H1 (cell line): Measurements from ENCODE around the gene IQCM. TPM values are rescaled to one million over a fixed set of nuclear protein-coding genes. Genes with fewer than 3 reads are reported as not detected.

Source experiments
- CTCF ChIA-PET: fragments of 300-600 bp; sonication (Branson Sonifier 250); formaldehyde crosslinking; loops from one replicate; lab custom pipeline; 2021; ENCODE audit not compliant: partially characterized antibody; lab: Charles Lee
- POLR2A ChIA-PET: fragments of 300-600 bp; sonication (Branson Sonifier 250); formaldehyde crosslinking; loops from one replicate; lab custom pipeline; 2021; ENCODE audit warnings: inconsistent platforms; ENCODE audit not compliant: partially characterized antibody; lab: Charles Lee
- DNase-seq, 2 experiments: peaks; one replicate each; pipeline versions ENCODE4 v3.0.0 to v3.0.0-alpha.2; 2010 to 2022; ENCODE audit warnings: low spot score in 2 of 2, low read depth in 1 of 2, mixed read lengths in 1 of 2
- FAIRE-seq: peaks from 2 replicates; lab custom pipeline; 2011; peaks lifted over from hg19 to GRCh38; lab: Jason Lieb, UNC
- H2AFZ ChIP-seq: 2 replicates; pipeline ENCODE4 v1.8.1; 2012; ENCODE audit warnings: low read length, inconsistent platforms
- H2AK5ac ChIP-seq: 2 replicates; pipeline ENCODE4 v1.6.1; 2013; ENCODE audit warnings: low read depth, low read length
- H2BK120ac ChIP-seq: replicated peaks from 2 replicates; pipeline ENCODE3; 2013; ENCODE audit warnings: low read depth, low read length, inconsistent platforms
- H2BK12ac ChIP-seq: 2 replicates; pipeline ENCODE4 v1.6.1; 2013; ENCODE audit warnings: low read depth, low read length
- H2BK15ac ChIP-seq: 2 replicates; pipeline ENCODE4 v1.6.1; 2013; ENCODE audit warnings: low read length
- H2BK20ac ChIP-seq: 2 replicates; pipeline ENCODE4 v1.6.1; 2013; ENCODE audit warnings: low read length
- H2BK5ac ChIP-seq: 2 replicates; pipeline ENCODE4 v1.6.1; 2013; ENCODE audit warnings: low read depth, low read length
- H3K14ac ChIP-seq: 2 replicates; pipeline ENCODE4 v1.6.1; 2013; ENCODE audit warnings: inconsistent platforms; ENCODE audit not compliant: insufficient read length
- H3K18ac ChIP-seq: 2 replicates; pipeline ENCODE4 v1.6.1; 2013; ENCODE audit warnings: low read length; ENCODE audit errors: extremely low read depth
- H3K23ac ChIP-seq: 2 replicates; pipeline ENCODE4 v1.6.1; 2013; ENCODE audit warnings: inconsistent platforms; ENCODE audit not compliant: insufficient read length
- H3K23me2 ChIP-seq: 2 replicates; pipeline ENCODE4 v1.6.1; 2013; ENCODE audit warnings: low read depth, low read length
- H3K27ac ChIP-seq: 2 replicates; pipeline ENCODE4 v1.6.1; 2011; ENCODE audit warnings: low read depth, low read length, inconsistent platforms
- H3K27me3 ChIP-seq, 4 experiments: replicated peaks in 1 of 4; 1 replicate in 1 of 4; 2 replicates in 3 of 4; pipeline versions ENCODE4 v1.6.1 to v1.8.1; 2011 to 2013; ENCODE audit warnings: low read length in 3 of 4, mild to moderate bottlenecking in 3 of 4, inconsistent platforms in 2 of 4, mixed read lengths in 2 of 4, moderate library complexity in 1 of 4; ENCODE audit not compliant: control insufficient read depth in 3 of 4, insufficient read depth in 3 of 4; ENCODE audit errors: extremely low read depth in 1 of 4
- H3K36me3 ChIP-seq, 4 experiments: 2 replicates each; pipeline versions ENCODE4 v1.6.1 to v1.8.1; 2011 to 2013; ENCODE audit warnings: mild to moderate bottlenecking in 4 of 4, low read length in 3 of 4, moderate library complexity in 2 of 4, control low read depth in 1 of 4, inconsistent platforms in 1 of 4; ENCODE audit not compliant: insufficient read depth in 4 of 4, control insufficient read depth in 2 of 4
- H3K4ac ChIP-seq: replicated peaks from 2 replicates; pipeline ENCODE3; 2013; ENCODE audit warnings: low read length, low read depth, mixed read lengths, inconsistent platforms; ENCODE audit not compliant: insufficient read length
- H3K4me1 ChIP-seq, 4 experiments: replicated peaks in 1 of 4; 1 replicate in 1 of 4; 2 replicates in 3 of 4; pipeline versions ENCODE4 v1.6.1 to v1.8.1; 2011 to 2013; ENCODE audit warnings: low read length in 3 of 4, inconsistent platforms in 2 of 4, mixed read lengths in 1 of 4; ENCODE audit not compliant: insufficient read depth in 4 of 4, control insufficient read depth in 3 of 4
- H3K4me2 ChIP-seq, 2 experiments: 2 replicates each; pipeline versions ENCODE4 v1.6.1 to v1.8.1; 2011 to 2013; ENCODE audit warnings: low read depth in 2 of 2, low read length in 2 of 2, control low read depth in 1 of 2, inconsistent platforms in 1 of 2, mild to moderate bottlenecking in 1 of 2; ENCODE audit not compliant: insufficient read depth in 1 of 2
- H3K4me3 ChIP-seq, 4 experiments: fragments of 200-600, 300-600 bp in 1 of 4; sonication (generic), shearing (Covaris generic), sonication (Bioruptor Twin) in 1 of 4; 2 replicates each; pipeline versions ENCODE4 v1.5.1 to v1.8.1; 2011 to 2016; ENCODE audit warnings: low read length in 4 of 4, low read depth in 3 of 4, control low read depth in 2 of 4, inconsistent platforms in 2 of 4, mild to moderate bottlenecking in 2 of 4, mixed read lengths in 1 of 4, moderate library complexity in 1 of 4; ENCODE audit not compliant: insufficient read depth in 2 of 4; ENCODE audit errors: extremely low read depth in 1 of 4
- H3K56ac ChIP-seq: replicated peaks from 2 replicates; pipeline ENCODE3; 2013; ENCODE audit warnings: low read depth, mild to moderate bottlenecking, mixed read lengths, low read length, inconsistent platforms; ENCODE audit not compliant: insufficient read length
- H3K79me1 ChIP-seq: 2 replicates; pipeline ENCODE4 v1.6.1; 2013; ENCODE audit warnings: low read depth, low read length, control low read depth
- H3K79me2 ChIP-seq, 2 experiments: 2 replicates each; pipeline versions ENCODE4 v1.6.1 to v1.8.1; 2012 to 2013; ENCODE audit warnings: low read length in 2 of 2, mild to moderate bottlenecking in 2 of 2, inconsistent platforms in 1 of 2; ENCODE audit not compliant: insufficient read depth in 2 of 2, control insufficient read depth in 1 of 2
- H3K9ac ChIP-seq, 4 experiments: replicated peaks in 1 of 4; 1 replicate in 1 of 4; 2 replicates in 3 of 4; pipeline versions ENCODE4 v1.6.1 to v1.8.1; 2011 to 2013; ENCODE audit warnings: low read depth in 3 of 4, low read length in 3 of 4, control low read depth in 2 of 4, mild to moderate bottlenecking in 2 of 4, moderate library complexity in 2 of 4, inconsistent platforms in 1 of 4; ENCODE audit errors: extremely low read depth in 1 of 4
- H3K9me3 ChIP-seq, 2 experiments: 2 replicates each; pipeline versions ENCODE4 v1.6.1 to v1.8.1; 2012 to 2013; ENCODE audit warnings: mild to moderate bottlenecking in 2 of 2, moderate library complexity in 2 of 2, control low read depth in 1 of 2, inconsistent platforms in 1 of 2, low read depth in 1 of 2, low read length in 1 of 2, mixed read lengths in 1 of 2; ENCODE audit not compliant: insufficient read depth in 2 of 2
- H4K20me1 ChIP-seq, 2 experiments: replicated peaks in 1 of 2; 2 replicates each; pipeline versions ENCODE3 to v1.8.1; 2011 to 2013; ENCODE audit warnings: inconsistent platforms in 2 of 2, low read length in 2 of 2, mild to moderate bottlenecking in 1 of 2; ENCODE audit not compliant: insufficient read depth in 2 of 2, control insufficient read depth in 1 of 2
- H4K5ac ChIP-seq: 2 replicates; pipeline ENCODE4 v1.6.1; 2013; ENCODE audit warnings: low read length, low read depth, mixed read lengths, inconsistent platforms; ENCODE audit not compliant: insufficient read length
- H4K8ac ChIP-seq: 2 replicates; pipeline ENCODE4 v1.8.0; 2013; ENCODE audit warnings: mild to moderate bottlenecking, moderate library complexity, low read length, inconsistent platforms; ENCODE audit not compliant: insufficient read depth; ENCODE audit errors: extremely low read depth
- H4K91ac ChIP-seq: replicated peaks from 2 replicates; pipeline ENCODE3; 2013; ENCODE audit warnings: low read length, mixed read lengths, inconsistent platforms; ENCODE audit not compliant: insufficient read length
- ATF2 ChIP-seq: IDR thresholded peaks from 2 replicates; pipeline ENCODE4 v1.6.1; 2012; ENCODE audit warnings: low read length, inconsistent platforms
- EGR1 ChIP-seq: IDR thresholded peaks from 2 replicates; pipeline ENCODE4 v1.6.1; 2011; ENCODE audit warnings: low read depth, low read length, borderline replicate concordance
- GTF2F1 ChIP-seq: IDR thresholded peaks from 2 replicates; pipeline ENCODE4 v1.6.1; 2012; ENCODE audit warnings: low read depth, low read length, improper control_type of control experiment, borderline replicate concordance
- MAX ChIP-seq: IDR thresholded peaks from 2 replicates; pipeline ENCODE4 v1.6.1; 2012; ENCODE audit warnings: inconsistent platforms
- NRF1 ChIP-seq: IDR thresholded peaks from 2 replicates; pipeline ENCODE4 v1.6.1; 2011; ENCODE audit warnings: mild to moderate bottlenecking, low read depth, low read length, improper control_type of control experiment
- SP1 ChIP-seq: IDR thresholded peaks from 2 replicates; pipeline ENCODE4 v1.6.1; 2011; ENCODE audit warnings: low read depth, low read length
- YY1 ChIP-seq: IDR thresholded peaks from 2 replicates; pipeline ENCODE4 v1.6.1; 2011; ENCODE audit warnings: low read depth, mild to moderate bottlenecking, low read length
- WGBS, 2 experiments: shearing (Covaris generic) in 1 of 2; methylation state at CpG; one replicate each; pipeline versions ENCODE4 v1.1.6 to v1.1.7; 2013 to 2015; ENCODE audit warnings: low lambda C conversion rate in 2 of 2, mixed read lengths in 2 of 2, inconsistent platforms in 1 of 2, low coverage in 1 of 2, missing lambda C conversion rate in 1 of 2; ENCODE audit not compliant: insufficient replicate concordance in 2 of 2, insufficient coverage in 1 of 2, insufficient read length in 1 of 2; ENCODE audit errors: extremely low coverage in 1 of 2, missing lambda C conversion rate in 1 of 2; 5-methylcytosine and 5-hydroxymethylcytosine counted together
- polyA plus RNA-seq, 7 experiments: library from polyadenylated mRNA; depleted of rRNA in 3 of 7; stranded (reverse) in 5 of 7; unstranded in 2 of 7; fragments of >200 nt in 5 of 7; fragments of 200-250 nt in 2 of 7; gene quantifications; 1 replicate in 5 of 7; 2 replicates in 1 of 7; 4 replicates in 1 of 7; pipeline versions ENCODE4 v1.2.1 to v1.2.3, GENCODE V29; 2011 to 2013; ENCODE audit warnings: missing spikeins in 2 of 7, mixed read lengths in 2 of 7
- total RNA-seq: library from RNA; stranded (reverse); fragmentation: NEBNext Ultra II Directional; extraction: Animal tissue kit (Norgen Biotek cat#: 25700); gene quantifications from 2 replicates; pipeline ENCODE4 v1.2.1, GENCODE V29; 2021

The IQCM gene
- total and polyA plus RNA-seq, 2 of the 8 experiments (the other 6 are each of a cell fraction or from before 2014, with no cell fraction given): not detected

DNA sequence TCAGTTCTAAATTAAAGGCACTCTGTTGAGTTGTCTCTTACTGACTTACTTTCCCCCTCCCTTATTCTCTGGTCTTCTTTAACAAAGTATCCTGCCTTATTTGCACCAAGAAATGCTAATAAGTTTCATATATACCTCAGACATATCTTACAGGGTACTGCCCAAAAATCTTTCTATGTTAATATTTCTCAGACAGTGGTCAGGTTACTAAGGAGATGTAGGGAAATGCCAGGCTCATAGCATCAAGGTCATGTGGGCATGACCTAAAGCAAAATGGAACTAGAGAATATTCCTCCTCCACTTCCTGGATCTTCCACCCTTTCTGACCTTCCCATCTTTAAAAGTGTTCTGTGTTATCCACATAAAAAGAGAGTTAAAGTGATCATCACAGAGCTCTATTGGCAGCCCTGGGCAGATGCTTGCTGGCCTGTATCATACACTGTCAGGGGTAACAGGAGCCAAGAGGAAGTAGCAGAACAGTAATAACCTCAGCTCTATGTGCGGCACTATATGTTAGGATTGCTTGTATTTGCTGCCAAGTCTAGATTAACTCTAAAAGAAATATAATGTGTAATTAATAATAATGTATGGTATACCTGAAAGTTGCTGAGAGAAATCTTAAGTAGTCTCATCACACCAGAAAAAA, 74.3 kb downstream of the IQCM start:
- no peaks in the 10 kb centered on the region for H4K20me1 ChIP-seq
- no peak overlapping the region for H3K4me2 ChIP-seq
- H2BK15ac ChIP-seq: no peak overlapping the region
- H3K4ac ChIP-seq: no peak overlapping the region
- WGBS, 2 experiments: 100% methylated on average over 1 of the region's 1 CpG; no CpG with 5 or more reads in 1 of the 2 experiments
- H3K27me3 ChIP-seq: no peaks in the 10 kb centered on the region
- no peak overlapping the region for H2AK5ac ChIP-seq
- no peaks in the 10 kb centered on the region for H3K79me1 ChIP-seq
- no peak overlapping the region for H2BK12ac ChIP-seq
- no peaks in the 10 kb centered on the region for H3K79me2 ChIP-seq
- no peak overlapping the region for H3K23ac ChIP-seq
- H3K18ac ChIP-seq: no peak overlapping the region
- no peak overlapping the region for H2BK5ac ChIP-seq
- no peak overlapping the region for H3K14ac ChIP-seq
- no peak overlapping the region for H2AFZ ChIP-seq
- FAIRE-seq: no peak
- ChIA-PET POLR2A (no interaction called here), CTCF (interaction anchor here (1.5 to 1.9 kb wide), 2 partner anchors 10 to 49 kb away, joined by 5 read pairs; no protein-coding TSS in a partner anchor)
- TF ChIP-seq NRF1 (no peak), YY1 (no peak), GTF2F1 (no peak), EGR1 (no peak), MAX (no peak), SP1 (no peak), ATF2 (no peak)
- no peak overlapping the region for H3K27ac ChIP-seq
- H3K36me3 ChIP-seq: no peaks in the 10 kb centered on the region
- no peak overlapping the region for H3K9ac ChIP-seq
- no peak overlapping the region for H2BK120ac ChIP-seq
- H3K9me3 ChIP-seq: no peaks in the 10 kb centered on the region
- no peak overlapping the region for H4K8ac ChIP-seq
- H3K4me3 ChIP-seq: no peak overlapping the region
- no peak for DNase-seq
- H4K91ac ChIP-seq: no peak overlapping the region
- H3K23me2 ChIP-seq: no peaks in the 10 kb centered on the region; the same call in 1 of the 2 replicates
- H2BK20ac ChIP-seq: no peak overlapping the region
- H4K5ac ChIP-seq: no peak overlapping the region
- no peak overlapping the region for H3K56ac ChIP-seq
- H3K4me1 ChIP-seq: no peaks in the 10 kb centered on the region
